Thyroid gland (tissue), 4 donors: ENCODE measurements around the gene ANKMY1.

Experiments used
- POLR2A ChIP-seq, 2 donors: fragments of 450-650 bp; IDR thresholded peaks; one replicate each; pipeline ENCODE4 v1.6.1; 2017; ENCODE audit warnings: antibody characterized with exemption in 2 of 2, mild to moderate bottlenecking in 2 of 2, moderate library complexity in 1 of 2
- TF ChIP-seq, protein P1 (sequence below), 6 experiments: fragments of 200-600 bp in 3 of 6; fragments of 450-650 bp in 3 of 6; sonication (generic) in 3 of 6; IDR thresholded peaks; one replicate each; pipeline ENCODE4 v1.5.1; 2016 to 2019; ENCODE audit warnings: antibody characterized with exemption in 6 of 6, mild to moderate bottlenecking in 2 of 6, inconsistent platforms in 1 of 6, moderate library complexity in 1 of 6

DNA sequence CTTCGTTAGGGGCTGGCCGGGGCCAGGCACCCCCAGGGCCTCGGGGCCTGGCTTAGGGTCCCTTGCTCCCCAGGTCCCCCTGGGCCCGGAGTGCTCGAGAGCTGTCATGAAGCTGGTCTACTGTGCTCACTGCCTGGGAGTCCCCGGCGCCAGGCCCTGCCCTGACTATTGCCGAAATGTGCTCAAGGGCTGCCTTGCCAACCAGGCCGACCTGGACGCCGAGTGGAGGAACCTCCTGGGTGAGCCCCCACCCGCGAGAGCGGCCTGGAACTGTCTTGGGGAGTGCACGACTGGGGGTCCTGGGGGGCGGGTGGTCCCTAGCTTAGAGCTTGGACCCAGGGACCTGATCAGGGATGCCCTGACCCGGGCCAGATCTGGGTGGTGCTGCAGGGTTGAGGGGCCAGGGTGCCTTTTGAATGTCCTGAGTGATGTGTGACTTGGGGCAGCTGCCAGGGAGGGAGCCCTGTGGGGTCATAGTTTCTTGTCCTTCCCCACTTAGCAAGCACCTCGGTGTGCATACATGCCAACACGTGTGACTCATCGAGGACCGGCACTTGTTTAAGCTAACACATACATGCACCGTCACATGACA lies 94.4 kb downstream of the ANKMY1 start:
- TF ChIP-seq, protein P1, sequence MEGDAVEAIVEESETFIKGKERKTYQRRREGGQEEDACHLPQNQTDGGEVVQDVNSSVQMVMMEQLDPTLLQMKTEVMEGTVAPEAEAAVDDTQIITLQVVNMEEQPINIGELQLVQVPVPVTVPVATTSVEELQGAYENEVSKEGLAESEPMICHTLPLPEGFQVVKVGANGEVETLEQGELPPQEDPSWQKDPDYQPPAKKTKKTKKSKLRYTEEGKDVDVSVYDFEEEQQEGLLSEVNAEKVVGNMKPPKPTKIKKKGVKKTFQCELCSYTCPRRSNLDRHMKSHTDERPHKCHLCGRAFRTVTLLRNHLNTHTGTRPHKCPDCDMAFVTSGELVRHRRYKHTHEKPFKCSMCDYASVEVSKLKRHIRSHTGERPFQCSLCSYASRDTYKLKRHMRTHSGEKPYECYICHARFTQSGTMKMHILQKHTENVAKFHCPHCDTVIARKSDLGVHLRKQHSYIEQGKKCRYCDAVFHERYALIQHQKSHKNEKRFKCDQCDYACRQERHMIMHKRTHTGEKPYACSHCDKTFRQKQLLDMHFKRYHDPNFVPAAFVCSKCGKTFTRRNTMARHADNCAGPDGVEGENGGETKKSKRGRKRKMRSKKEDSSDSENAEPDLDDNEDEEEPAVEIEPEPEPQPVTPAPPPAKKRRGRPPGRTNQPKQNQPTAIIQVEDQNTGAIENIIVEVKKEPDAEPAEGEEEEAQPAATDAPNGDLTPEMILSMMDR (IDR thresholded peaks at IDR 0.05), result no peak
- TF ChIP-seq POLR2A (IDR thresholded peaks at IDR 0.05), result no peak
